Activated B cell treated with CpG ODN at 0.5 μM for 24 hours (primary cell): ENCODE data around the gene MARCHF11. TPM values are rescaled to one million over a fixed set of nuclear protein-coding genes. Genes with fewer than 3 reads are reported as not detected.

Experiments used
- ATAC-seq: fragments of 200-7000 bp; cut with Tn5 transposase; one replicate; pipeline ENCODE4 v1.10.0; 2021; ENCODE audit warnings: low read depth, mild to moderate bottlenecking, moderate library complexity
- CTCF ChIA-PET: fragments of 350-600 bp; sonication (Branson Sonifier 250); formaldehyde crosslinking; loops from one replicate; lab custom pipeline; 2021; ENCODE audit warnings: antibody characterized with exemption; lab: Charles Lee
- POLR2A ChIA-PET: fragments of 350-600 bp; sonication (Branson Sonifier 250); formaldehyde crosslinking; loops from one replicate; lab custom pipeline; 2021; ENCODE audit warnings: antibody characterized with exemption; lab: Charles Lee
- DNase-seq: peaks from one replicate; pipeline ENCODE4 v3.0.0; 2022
- H3K27ac Mint-ChIP-seq: one replicate; pipeline ENCODE4 v1.8.0; 2020; ENCODE audit warnings: mixed read lengths
- H3K27me3 Mint-ChIP-seq: one replicate; pipeline ENCODE4 v1.8.0; 2021; ENCODE audit warnings: mixed read lengths
- H3K36me3 Mint-ChIP-seq: one replicate; pipeline ENCODE4 v1.8.0; 2021; ENCODE audit warnings: low read depth, mixed read lengths
- H3K4me1 Mint-ChIP-seq: one replicate; pipeline ENCODE4 v1.8.0; 2021; ENCODE audit warnings: mixed read lengths
- H3K4me3 Mint-ChIP-seq: one replicate; pipeline ENCODE4 v1.8.0; 2020; ENCODE audit warnings: mild to moderate bottlenecking, mixed read lengths
- H3K9me3 Mint-ChIP-seq: one replicate; pipeline ENCODE4 v1.8.0; 2020; ENCODE audit warnings: mixed read lengths
- intact Hi-C: fragments of 100-400 bp; cut with micrococcal nuclease; formaldehyde crosslinking; loops from one replicate; pipeline ENCODE4 v1.15.1; 2024
- total RNA-seq: library from RNA; stranded (reverse); gene quantifications from 2 replicates; pipeline ENCODE4 v1.2.3, GENCODE V29; 2022
- TF ChIP-seq, protein P1 (sequence below): fragments of 200-600 bp; IDR thresholded peaks from one replicate; pipeline ENCODE4 v1.8.0; 2022; ENCODE audit warnings: antibody characterized with exemption, mild to moderate bottlenecking

MARCHF11 gene
- total RNA-seq, 1 donor from 2014 or later, result not detected

DNA sequence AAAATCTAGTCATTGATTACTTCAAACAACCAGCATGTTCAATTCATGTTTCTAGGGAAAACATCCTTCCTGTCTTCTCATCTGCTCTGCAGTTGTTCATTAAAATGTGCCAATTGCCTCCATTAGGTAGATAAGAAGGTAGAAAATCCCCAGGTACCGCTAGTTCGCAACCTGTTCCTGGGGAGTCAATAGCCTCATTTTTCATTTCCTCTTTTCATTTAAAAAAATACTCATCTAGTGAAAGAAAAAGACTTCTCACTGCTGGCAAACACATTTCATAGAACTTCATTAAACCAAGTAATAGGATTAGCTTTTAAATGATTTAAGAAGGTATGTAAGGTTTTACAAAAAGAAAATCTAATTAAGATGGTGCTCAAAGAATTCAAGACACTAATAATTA is 113.3 kb downstream of the MARCHF11 start:
- TF ChIP-seq, protein P1, sequence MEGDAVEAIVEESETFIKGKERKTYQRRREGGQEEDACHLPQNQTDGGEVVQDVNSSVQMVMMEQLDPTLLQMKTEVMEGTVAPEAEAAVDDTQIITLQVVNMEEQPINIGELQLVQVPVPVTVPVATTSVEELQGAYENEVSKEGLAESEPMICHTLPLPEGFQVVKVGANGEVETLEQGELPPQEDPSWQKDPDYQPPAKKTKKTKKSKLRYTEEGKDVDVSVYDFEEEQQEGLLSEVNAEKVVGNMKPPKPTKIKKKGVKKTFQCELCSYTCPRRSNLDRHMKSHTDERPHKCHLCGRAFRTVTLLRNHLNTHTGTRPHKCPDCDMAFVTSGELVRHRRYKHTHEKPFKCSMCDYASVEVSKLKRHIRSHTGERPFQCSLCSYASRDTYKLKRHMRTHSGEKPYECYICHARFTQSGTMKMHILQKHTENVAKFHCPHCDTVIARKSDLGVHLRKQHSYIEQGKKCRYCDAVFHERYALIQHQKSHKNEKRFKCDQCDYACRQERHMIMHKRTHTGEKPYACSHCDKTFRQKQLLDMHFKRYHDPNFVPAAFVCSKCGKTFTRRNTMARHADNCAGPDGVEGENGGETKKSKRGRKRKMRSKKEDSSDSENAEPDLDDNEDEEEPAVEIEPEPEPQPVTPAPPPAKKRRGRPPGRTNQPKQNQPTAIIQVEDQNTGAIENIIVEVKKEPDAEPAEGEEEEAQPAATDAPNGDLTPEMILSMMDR, result no peak
- intact Hi-C loops, result no loop called here
- Mint-ChIP-seq H3K4me3 (no peak overlapping the region), H3K9me3 (no peaks in the 10 kb centered on the region), H3K27me3 (no peaks in the 10 kb centered on the region), H3K4me1 (no peaks in the 10 kb centered on the region), H3K27ac (no peak overlapping the region), H3K36me3 (no peaks in the 10 kb centered on the region)
- ATAC-seq (no peak), DNase-seq (no peak)
- ChIA-PET CTCF (no interaction called here), POLR2A (no interaction called here)

DNA sequence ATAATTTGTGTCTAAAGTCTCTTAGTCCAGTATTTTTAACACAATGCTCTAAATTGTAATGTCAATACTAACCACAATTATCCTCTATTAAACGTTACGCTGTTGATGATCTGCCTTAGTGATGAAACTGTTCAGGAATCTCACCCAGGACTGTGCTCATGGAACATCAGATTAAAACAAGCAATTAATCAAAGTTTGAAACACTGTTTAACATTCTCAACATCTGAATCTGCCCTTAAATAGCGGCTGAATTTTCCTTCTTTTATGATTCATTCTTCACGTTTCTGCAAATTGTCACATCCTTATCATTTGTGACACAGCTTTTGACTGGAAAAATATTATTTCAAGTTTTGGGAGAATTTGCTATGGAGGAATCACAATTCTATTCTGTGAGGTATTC is 113.8 kb downstream of the MARCHF11 start:
- intact Hi-C loops, result no loop called here
- Mint-ChIP-seq H3K9me3 (no peaks in the 10 kb centered on the region), H3K4me3 (no peak overlapping the region), H3K36me3 (no peaks in the 10 kb centered on the region), H3K27me3 (no peaks in the 10 kb centered on the region), H3K27ac (no peak overlapping the region), H3K4me1 (no peaks in the 10 kb centered on the region)
- DNase-seq (no peak), ATAC-seq (no peak)
- TF ChIP-seq, protein P1, result no peak
- ChIA-PET POLR2A (no interaction called here), CTCF (no interaction called here)

DNA sequence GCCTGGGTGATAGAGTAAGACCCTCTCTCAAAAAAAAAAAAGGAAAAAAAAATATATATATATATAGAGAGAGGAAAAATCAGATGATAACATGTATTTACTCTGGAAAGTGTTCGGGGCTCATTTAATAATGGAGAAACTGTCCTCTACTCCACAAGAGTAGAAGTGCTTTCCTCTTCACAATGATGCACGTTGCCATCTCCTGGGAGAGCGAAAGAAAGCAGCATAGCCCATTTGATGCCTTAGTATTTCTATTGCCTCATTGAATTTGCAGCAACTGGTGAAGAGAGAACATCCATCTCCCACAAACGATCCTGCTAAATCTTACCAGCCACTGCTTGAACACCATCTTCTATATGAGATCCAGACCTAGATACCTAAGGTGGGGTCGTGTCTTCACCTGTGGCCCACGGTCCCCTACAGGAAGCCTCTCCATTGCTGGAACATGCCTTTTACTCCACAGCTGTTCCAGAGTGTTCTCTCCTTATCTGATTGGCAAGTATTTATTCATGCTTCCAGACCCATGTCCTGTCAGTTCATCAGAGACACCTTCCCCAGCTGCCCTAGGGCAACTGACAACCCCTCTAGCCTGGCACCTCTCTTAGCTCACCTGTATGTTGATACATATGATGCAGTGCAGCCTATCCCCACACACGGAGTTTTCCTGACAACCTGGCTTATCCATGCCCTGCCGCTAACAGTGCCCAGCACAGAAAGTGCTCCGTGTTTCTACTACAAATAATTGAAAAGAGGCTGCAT is 115.3 kb downstream of the MARCHF11 start:
- CTCF ChIA-PET, result no interaction called here
- no peak overlapping the region for H3K4me3 Mint-ChIP-seq
- TF ChIP-seq, protein P1, result no peak
- no peak for ATAC-seq
- H3K27ac Mint-ChIP-seq, result no peak overlapping the region
- no peaks in the 10 kb centered on the region for H3K9me3 Mint-ChIP-seq
- no peaks in the 10 kb centered on the region for H3K36me3 Mint-ChIP-seq
- H3K27me3 Mint-ChIP-seq, result no peaks in the 10 kb centered on the region
- no peak for DNase-seq
- no peaks in the 10 kb centered on the region for H3K4me1 Mint-ChIP-seq
- POLR2A ChIA-PET, result no interaction called here
- intact Hi-C loops, result no loop called here

DNA sequence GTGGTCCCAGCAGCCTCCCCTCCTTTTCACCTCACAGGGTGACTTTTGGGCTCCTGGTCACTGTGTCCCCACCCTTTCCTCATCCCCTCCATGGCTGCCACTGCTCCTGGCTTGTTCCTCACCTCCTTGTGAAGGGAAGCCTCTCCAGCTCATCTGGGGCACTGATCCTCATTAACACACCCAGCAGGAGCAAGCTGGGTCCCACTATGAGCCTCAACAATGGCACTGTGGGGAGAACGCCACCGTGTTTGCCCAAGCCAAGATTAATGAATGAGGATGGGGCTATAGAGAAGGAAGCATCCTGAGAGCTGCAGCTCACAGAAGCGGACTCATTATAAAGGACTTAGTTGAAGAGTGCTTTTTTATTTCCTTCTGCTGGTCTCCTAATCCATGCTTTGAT is 118.4 kb downstream of the MARCHF11 start:
- TF ChIP-seq, protein P1, result no peak
- no peak overlapping the region for H3K27ac Mint-ChIP-seq
- intact Hi-C loops, result no loop called here
- no peaks in the 10 kb centered on the region for H3K9me3 Mint-ChIP-seq
- no peaks in the 10 kb centered on the region for H3K4me1 Mint-ChIP-seq
- H3K27me3 Mint-ChIP-seq, result no peaks in the 10 kb centered on the region
- DNase-seq (no peak), ATAC-seq (no peak)
- CTCF ChIA-PET, result no interaction called here
- no peak overlapping the region for H3K4me3 Mint-ChIP-seq
- no peaks in the 10 kb centered on the region for H3K36me3 Mint-ChIP-seq
- POLR2A ChIA-PET, result no interaction called here

DNA sequence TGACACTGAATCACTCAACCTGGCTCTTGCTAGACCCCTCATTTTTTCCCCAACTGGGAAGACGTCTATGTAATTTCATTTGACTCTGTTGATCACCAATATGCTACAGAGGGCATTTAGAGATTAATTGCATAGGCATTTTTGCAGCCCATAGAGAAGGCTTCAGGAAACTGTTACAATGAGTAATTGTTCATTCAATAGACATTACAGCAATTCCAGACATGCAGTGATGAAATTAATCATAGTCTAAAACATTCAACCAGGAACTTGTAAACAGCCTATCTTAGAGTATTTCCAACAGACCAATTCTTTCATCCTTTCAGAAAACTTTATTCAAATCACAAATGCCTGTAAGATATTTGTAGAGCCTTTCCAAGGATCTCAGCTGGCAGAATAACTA is 122.3 kb downstream of the MARCHF11 start:
- TF ChIP-seq, protein P1, result no peak
- ChIA-PET CTCF (no interaction called here), POLR2A (no interaction called here)
- H3K27ac Mint-ChIP-seq, result no peak overlapping the region
- H3K4me1 Mint-ChIP-seq, result no peaks in the 10 kb centered on the region
- H3K36me3 Mint-ChIP-seq, result no peaks in the 10 kb centered on the region
- H3K4me3 Mint-ChIP-seq, result no peak overlapping the region
- intact Hi-C loops, result no loop called here
- no peak for ATAC-seq
- no peak for DNase-seq
- no peaks in the 10 kb centered on the region for H3K9me3 Mint-ChIP-seq
- H3K27me3 Mint-ChIP-seq, result no peaks in the 10 kb centered on the region
